ENCODE data around the gene TBC1D22A. TPM values are rescaled to one million over a fixed set of nuclear protein-coding genes. Genes with fewer than 3 reads are reported as not detected.

Gene TBC1D22A
- total RNA-seq, 1 experiment from 2014 or later: 20.9 TPM

GRCh38 chr22:46951973-46952372, 189.5 kb downstream of the TBC1D22A start:
- no peaks in the 10 kb centered on the region for H3K4me1 ChIP-seq (ENCODE audit: control insufficient read depth in 1 of 2, insufficient read depth in 2 of 2, low read length in 2 of 2)
- TF ChIP-seq EZH2 (IDR thresholded peaks at IDR 0.05) (no peak), ZNF274 (IDR thresholded peaks at IDR 0.05; ENCODE audit: low read depth, low read length) (no peak), EGR1 (IDR thresholded peaks at IDR 0.05; ENCODE audit: low read depth) (no peak), MAX (IDR thresholded peaks at IDR 0.05) (no peak), CTCF (IDR thresholded peaks at IDR 0.05 in 2 of 3, conservative IDR thresholded peaks at IDR 0.05 in 1 of 3; ENCODE audit: borderline replicate concordance in 1 of 3, insufficient read depth in 1 of 3, low read depth in 2 of 3, low read length in 2 of 3) (no peak), YY1 (IDR thresholded peaks at IDR 0.05; ENCODE audit: extremely low read depth, insufficient replicate concordance, low read depth, low read length) (no peak), POLR2AphosphoS5 (IDR thresholded peaks at IDR 0.05; ENCODE audit: low read depth, low read length) (no peak)
- H3K79me2 ChIP-seq (ENCODE audit: insufficient read depth, low read length): no peaks in the 10 kb centered on the region
- no peak for ATAC-seq
- ChIA-PET RAD21 (ENCODE audit: low non-redundant PET in 1 of 2, low total read pairs in 2 of 2, uncharacterized antibody in 2 of 2, unreplicated experiment in 2 of 2) (no interaction called here), POLR2A (no interaction called here), CTCF (no interaction called here)
- no peak overlapping the region for H3K27ac ChIP-seq (ENCODE audit: low read depth, low read length)
- no peak overlapping the region for H3K4me2 ChIP-seq (ENCODE audit: low read length)
- H3K9me3 ChIP-seq (ENCODE audit: control insufficient read depth in 1 of 2, insufficient read depth in 1 of 2, low read depth in 1 of 2, low read length in 2 of 2): no peaks in the 10 kb centered on the region
- H3K9me2 ChIP-seq (ENCODE audit: insufficient read depth): no peaks in the 10 kb centered on the region
- H2AFZ ChIP-seq (ENCODE audit: low read depth, low read length, poor library complexity, severe bottlenecking): no peak overlapping the region
- no peaks in the 10 kb centered on the region for H3K36me3 ChIP-seq (ENCODE audit: control insufficient read depth in 1 of 2, insufficient read depth in 2 of 2, low read length in 2 of 2)
- H4K20me1 ChIP-seq (ENCODE audit: insufficient read depth): no peaks in the 10 kb centered on the region
- H3K4me3 ChIP-seq (replicated peaks in 1 of 2; ENCODE audit: low read depth in 1 of 2, low read length in 2 of 2): no peak overlapping the region
- no peak overlapping the region for H3K9ac ChIP-seq (ENCODE audit: low read length)
- intact Hi-C loops (cut with micrococcal nuclease): no loop called here
- no TSS peak for BruUV-seq (replicated peaks)
- DNase-seq (ENCODE audit: low read depth, low spot score): no peak
- H3K27me3 ChIP-seq (ENCODE audit: insufficient read depth, low read length): no peaks in the 10 kb centered on the region
